ENCODE data around the gene CDHR4. TPM values are rescaled to one million over a fixed set of nuclear protein-coding genes. Genes with fewer than 3 reads are reported as not detected.
A peak's percentile ranks its signal among the peaks of the same experiment; 100 is the strongest.

The CDHR4 gene
- total and polyA plus RNA-seq, 9 of the 15 experiments (the other 6 are each of a cell fraction or from before 2014, with no cell fraction given): 0.21 TPM; not detected in 8

- peak; percentile 68; the same call in 1 of the 2 replicates for TF ChIP-seq ZBTB7A (IDR thresholded peaks at IDR 0.05; ENCODE audit: borderline replicate concordance, control insufficient read depth, low read depth, low read length)
- TF ChIP-seq CCNT2 (IDR thresholded peaks at IDR 0.05; ENCODE audit: borderline replicate concordance, extremely low read depth, insufficient read length, low read depth, low read length): peak; percentile 31
- peak; percentile 44 for TF ChIP-seq ETV1 (tag; conservative IDR thresholded peaks at IDR 0.05; ENCODE audit: low read depth)
- no peak for TF ChIP-seq ZHX1 (conservative IDR thresholded peaks at IDR 0.05; ENCODE audit: low read length)
- peak; percentile 78 for TF ChIP-seq NCOR1 (IDR thresholded peaks at IDR 0.05)
- TF ChIP-seq ZBTB9 (CRISPR knock-in tag; IDR thresholded peaks at IDR 0.05): 0 out of 2 replicates have a peak, but pooled peaks have one; percentile 15
- TF ChIP-seq HDAC2 (IDR thresholded peaks at IDR 0.05): no peak
- no peak for TF ChIP-seq HDAC3 (IDR thresholded peaks at IDR 0.05; ENCODE audit: borderline replicate concordance, partially characterized antibody)
- TF ChIP-seq ZKSCAN1 (IDR thresholded peaks at IDR 0.05; ENCODE audit: low read depth, low read length): no peak
- no peak for TF ChIP-seq TFE3 (CRISPR knock-in tag; IDR thresholded peaks at IDR 0.05)
- peak; percentile 57; the same call in 1 of the 2 replicates for TF ChIP-seq POLR2AphosphoS5 (IDR thresholded peaks at IDR 0.05; ENCODE audit: control insufficient read depth, insufficient read depth, low read depth, low read length)
- TF ChIP-seq TCF7L2 (IDR thresholded peaks at IDR 0.05; ENCODE audit: low read depth, low read length): no peak
- TF ChIP-seq E2F6 (IDR thresholded peaks at IDR 0.05; ENCODE audit: borderline replicate concordance in 1 of 2, extremely low read depth in 1 of 2, insufficient read depth in 1 of 2, insufficient read length in 1 of 2, low read depth in 1 of 2, low read length in 1 of 2, poor library complexity in 1 of 2, severe bottlenecking in 1 of 2): no peak
- no peak for TF ChIP-seq NFE2L1 (tag; IDR thresholded peaks at IDR 0.05; ENCODE audit: borderline replicate concordance, low read depth)
- no peak for TF ChIP-seq HIVEP1 (CRISPR knock-in tag; IDR thresholded peaks at IDR 0.05)
- no peak for TF ChIP-seq THAP12 (CRISPR knock-in tag; IDR thresholded peaks at IDR 0.05)
Observed at GRCh38 chr3:49805897-49806701, 6.4 kb upstream of the CDHR4 start (continued).
